Activated CD8-positive, alpha-beta memory T cell treated with anti-CD3 and anti-CD28 coated beads for 24 hours (primary cell): ENCODE measurements around the gene GPC6.

Experiments
- DNase-seq: peaks from one replicate; pipeline ENCODE4 v3.0.0-alpha.2; 2020

GPC6 gene

DNA sequence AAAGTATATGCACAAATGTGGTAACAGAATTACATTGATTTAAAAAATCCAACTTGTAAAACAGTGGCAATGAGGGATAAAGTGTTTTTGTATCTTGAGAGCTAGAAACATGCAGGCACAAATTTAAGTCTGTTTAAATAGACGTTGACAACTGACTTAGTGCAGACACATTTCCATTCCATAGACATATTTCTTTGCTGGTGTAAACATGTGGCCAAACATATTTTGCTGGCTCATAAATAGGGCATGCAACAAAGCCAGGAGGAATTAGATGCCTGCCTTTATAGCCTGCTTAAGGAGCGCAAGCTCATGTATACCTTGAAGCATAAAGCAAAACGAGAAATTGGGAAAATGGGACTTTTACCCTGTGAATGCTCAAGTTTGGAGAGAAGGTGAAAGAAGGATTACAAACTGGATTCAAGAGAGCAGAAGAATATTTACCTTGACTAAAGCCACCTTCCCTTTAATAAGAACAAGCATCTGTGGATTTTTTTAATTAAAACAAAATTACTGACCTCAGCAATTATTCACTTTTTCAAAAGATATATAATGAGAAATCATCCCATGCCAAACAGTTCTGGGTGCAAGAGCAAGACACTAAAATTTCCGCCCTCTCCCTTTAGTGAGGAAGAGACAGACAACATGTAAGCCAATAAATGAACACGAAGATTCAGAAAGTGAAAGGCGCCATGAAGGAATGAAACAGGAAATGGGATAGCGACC is 1181.9 kb downstream of the GPC6 start:
- DNase-seq = no peak

DNA sequence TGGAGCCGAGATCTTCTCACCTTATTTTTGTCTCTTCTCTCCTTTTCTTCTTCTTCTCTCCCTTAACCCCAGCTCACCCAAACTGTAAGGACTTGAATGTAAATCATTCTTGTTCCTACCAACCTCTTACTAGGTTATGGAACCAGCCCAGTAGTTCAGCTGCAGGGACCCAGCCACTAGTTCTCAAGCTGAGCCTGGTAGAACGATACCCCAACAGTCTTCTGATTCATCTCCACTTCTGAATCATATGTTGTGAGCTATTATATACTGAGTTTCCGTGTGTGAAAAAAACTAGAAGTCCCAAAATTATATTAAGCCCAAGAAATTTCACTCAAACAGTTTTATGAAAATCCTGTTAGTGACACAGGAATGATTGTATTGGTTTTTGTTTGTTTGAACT is 1185.1 kb downstream of the GPC6 start:
- no peak for DNase-seq

GRCh38 chr13:94412870-94413597 is 1186.4 kb downstream of the GPC6 start:
- DNase-seq = no peak

GRCh38 chr13:94413598-94413944 is 1187.0 kb downstream of the GPC6 start:
- no peak for DNase-seq

- DNase-seq = no peak
Measured at GRCh38 chr13:94414141-94414540, 1187.5 kb downstream of the GPC6 start.

GRCh38 chr13:94414708-94415107 is 1188.1 kb downstream of the GPC6 start:
- no peak for DNase-seq

DNA sequence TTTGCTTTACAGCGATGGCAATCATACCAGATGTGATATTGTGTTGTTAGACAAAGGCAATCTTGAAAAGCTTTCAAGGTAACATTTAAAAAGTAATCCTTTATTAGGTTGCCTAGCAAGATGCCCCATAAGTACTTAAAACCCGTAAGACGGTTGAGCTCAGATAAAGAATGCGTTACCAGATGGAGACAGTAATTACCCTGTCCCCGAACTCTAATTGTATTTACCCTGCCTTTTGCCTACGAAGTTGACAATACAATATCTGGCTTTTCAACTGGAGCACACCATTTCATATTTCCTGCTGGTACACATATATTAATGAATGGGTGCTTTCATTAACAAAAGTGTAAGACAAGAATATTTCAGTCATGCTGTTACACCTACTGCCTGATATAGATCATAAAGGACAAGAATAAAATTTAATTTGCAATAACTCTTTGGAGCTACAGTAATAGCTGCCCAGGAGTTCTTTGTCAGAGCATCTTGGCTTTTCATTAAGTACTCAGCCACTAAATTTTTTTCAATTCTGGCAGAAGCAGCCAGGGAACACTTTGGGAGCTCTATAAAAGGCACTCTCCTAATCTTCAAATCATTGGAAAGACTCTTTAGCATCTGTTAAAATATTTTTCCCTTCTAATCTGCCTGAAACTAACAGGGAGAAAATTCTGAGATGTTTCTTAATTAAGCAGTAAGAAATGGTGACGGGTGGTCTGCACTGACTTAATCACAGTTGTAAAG is 1189.1 kb downstream of the GPC6 start:
- no peak for DNase-seq

DNA sequence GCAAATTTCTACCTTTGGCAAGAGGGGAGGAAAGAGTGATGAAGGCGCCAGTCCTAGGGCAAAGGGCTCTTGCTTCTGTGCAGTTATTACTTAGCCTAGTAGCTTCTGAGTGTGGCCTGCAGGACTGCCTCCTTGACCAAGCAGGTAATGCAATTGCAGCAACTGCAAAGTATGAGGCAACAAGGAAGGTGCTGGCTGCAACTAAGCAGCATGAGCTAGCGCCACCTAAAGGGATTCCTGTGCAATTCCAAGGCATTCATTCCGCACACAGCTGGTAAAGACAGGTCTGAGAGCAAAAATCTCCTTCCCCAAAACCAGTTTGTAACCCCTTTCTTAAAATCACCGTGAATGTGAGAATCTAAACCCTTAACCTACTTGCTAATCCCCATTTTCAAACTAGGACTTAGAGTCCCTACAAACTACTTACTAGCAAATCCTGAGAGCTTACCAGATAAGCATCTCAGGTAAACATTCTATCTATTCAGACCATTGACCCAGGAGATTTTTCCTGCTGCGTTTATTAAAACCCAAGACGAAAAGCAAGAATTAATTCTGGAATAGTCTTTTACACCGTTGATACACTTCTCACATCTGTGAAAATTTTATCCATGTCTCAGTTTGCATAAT is 1190.0 kb downstream of the GPC6 start:
- no peak for DNase-seq

DNA sequence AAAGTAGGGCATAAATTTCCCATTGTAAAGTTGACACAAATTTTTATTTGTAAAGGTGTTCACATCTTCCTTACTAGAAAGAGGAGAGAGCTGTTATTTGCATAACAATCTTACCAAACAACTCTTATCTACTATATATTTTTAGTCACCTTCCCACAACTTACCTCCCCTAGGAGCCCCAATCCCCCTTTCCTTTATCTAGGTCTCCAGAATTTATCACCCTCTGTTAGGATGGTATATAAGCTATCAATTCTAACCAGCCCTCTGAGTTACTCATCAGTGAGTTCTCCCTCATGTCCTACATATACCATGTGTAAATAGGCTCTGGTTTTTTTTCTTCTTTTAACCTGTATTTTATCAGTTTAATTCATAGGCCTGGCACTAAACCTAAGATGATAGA is 1190.7 kb downstream of the GPC6 start:
- DNase-seq = no peak

DNA sequence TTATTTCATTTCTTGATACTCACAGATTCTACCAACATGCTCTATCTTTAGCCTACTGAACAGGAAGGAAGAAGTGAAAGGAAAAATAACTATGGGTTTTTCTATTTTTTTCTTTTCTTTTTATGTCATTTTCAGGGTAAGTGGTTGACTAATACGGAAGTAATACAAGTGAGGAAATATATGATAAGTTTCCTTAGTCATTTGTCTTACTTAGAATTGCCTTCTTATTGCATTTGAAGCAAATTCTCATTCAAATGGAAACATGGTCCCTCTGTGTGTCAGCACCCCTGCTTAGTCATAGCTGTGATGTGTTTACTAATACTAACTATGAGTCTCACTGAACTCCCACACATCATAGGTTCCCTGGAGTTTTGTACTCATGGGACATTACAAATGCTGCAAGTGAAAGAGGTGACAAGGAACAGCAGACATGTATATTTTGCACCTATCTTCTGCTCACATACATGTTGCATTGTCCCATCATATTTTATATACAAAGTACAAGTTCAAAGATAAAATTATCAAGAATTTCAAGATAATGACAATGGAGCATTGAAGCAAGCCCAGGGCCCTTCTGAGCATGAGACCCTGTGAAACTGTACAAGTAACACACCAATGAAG is 1192.8 kb downstream of the GPC6 start:
- no peak for DNase-seq

DNA sequence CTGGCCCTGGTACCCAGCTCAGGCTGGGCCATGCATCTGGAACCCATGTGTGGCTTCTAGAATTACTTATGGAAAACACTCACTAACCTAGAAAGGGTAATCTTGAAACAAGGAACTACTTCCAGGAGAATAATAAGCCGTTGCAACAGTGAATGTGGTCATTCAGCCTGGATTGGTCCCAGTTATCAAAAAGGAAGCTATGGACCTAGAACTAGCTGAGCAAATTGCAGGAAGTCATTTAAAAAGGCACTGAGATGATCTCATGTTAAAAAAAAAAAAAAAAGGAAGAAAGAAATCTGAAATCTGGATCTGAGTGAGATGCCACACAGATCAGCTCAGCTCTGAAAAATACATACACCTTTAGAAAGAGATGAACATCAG is 1193.3 kb downstream of the GPC6 start:
- DNase-seq = no peak

DNA sequence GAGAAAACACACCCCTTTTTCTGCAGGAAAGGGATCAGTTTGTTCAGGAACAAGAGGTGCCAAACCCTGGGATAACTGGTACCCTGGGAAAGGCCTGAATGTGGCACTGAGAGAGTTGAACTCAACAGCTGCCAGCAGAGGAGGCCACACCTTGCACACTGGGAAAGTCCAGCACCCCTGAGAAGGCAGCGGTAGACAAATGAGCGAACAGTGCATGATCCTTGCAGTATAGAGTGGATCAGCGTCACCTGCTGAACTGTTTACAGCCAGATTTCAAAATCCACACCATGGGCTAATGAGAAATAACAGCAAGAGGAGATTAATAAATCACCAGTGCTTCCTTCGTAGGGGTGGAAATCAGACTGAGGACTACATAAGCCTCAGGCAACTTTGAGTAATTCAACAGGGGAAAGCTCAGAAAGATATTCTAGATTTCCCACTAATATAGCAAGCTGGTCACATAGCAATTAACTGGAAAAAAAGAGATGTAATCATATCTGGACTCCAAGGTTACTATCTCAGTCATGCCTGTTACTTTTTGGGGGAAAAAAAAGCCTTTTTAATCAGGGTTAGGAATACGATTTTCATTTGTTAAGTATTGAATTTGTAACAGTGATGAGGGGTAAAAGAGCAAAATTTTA is 1200.8 kb downstream of the GPC6 start:
- DNase-seq = no peak

DNA sequence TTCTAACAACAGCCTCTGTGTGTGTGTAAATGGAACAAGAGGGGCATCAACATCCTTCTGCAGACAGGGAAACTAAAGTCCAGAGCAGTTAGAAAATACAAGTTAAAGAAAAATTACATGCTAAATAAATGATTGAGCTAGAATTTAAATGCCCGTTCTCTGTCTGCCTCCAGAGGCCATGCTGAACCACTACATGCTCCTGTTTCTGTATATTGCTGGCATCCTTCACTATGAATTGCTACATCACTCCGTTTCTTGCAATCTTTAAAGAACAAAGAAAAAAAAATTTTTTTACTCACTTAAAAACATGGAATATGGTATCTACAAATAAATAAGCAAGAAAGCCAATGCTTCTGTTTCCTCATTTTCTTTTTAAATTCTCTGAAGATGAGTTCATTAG is 1205.0 kb downstream of the GPC6 start:
- DNase-seq = no peak

GRCh38 chr13:94431987-94432386 is 1205.4 kb downstream of the GPC6 start:
- DNase-seq = no peak

- DNase-seq = no peak
Measured at GRCh38 chr13:94433055-94433961, 1206.7 kb downstream of the GPC6 start.

DNA sequence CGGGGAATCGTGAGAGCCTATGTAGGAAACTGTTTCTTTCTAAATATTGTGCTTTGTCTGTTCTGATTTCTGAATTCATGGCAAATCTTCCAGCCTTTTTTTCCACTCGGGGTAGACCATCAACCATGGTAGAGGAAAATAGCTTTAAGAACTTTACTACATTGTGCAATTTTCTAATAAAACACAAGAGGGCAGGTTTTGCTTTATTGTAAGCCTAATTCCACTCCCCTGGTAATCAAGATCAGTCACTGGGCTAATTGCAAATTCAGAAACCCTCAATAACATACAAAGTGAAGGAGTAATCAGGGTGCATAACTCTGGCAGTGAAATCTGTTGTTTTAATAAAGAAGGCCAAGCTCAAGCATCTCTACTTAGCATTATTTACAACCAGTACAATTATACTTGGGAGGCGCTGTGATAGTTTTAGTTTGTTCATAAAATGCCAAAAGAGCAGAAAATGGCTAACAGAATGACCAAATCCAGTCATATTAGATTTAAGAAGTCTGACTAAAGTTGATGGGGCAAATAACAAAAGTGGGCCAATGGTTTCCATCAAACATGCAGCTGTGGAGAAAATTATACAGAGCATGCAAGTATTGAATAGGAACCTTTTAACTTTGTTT is 1209.1 kb downstream of the GPC6 start:
- no peak for DNase-seq

- DNase-seq = no peak
Measured at GRCh38 chr13:94444826-94445225, 1218.2 kb downstream of the GPC6 start.

- no peak for DNase-seq
Measured at GRCh38 chr13:94454334-94454733, 1227.7 kb downstream of the GPC6 start.

DNA sequence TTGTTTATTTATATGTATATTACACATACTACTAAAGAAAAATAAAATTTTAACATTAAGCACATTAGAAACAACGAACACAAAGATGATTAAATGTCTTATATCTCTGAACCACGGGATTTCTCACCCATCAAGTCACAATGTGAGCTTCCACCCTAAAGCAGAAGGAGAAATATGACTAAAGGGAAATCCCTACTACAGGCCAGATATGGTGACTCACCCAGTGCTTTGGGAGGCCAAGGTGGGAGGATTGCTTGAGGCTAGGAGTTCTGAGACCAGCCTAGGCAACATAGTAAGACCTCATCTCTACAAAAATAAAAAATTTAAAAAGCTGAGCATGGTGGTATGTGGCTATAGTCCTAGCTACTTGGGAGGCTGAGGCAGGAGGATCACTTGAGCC is 1228.3 kb downstream of the GPC6 start:
- DNase-seq = no peak

DNA sequence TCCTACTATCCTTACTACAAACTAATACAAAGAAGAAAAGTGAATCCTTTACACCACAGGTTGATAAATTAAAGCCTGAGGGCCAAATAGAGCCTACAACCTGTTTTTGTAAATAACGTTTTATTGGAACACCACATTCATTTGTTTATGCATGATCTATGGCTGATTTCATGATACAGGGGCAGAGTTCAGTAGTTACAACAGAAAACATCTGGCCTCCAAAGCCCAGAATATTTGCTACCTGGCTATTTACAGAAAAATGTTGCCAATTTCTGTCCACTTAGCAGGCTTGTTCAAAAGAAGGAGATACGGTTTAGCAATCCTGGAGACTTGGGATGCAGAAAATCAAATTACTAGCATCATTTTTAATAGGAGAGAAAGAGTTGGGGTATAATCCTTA is 1228.8 kb downstream of the GPC6 start:
- DNase-seq = no peak
